Subcutaneous abdominal adipose tissue (tissue), 5 donors: Measurements from ENCODE around the gene SIK3.

Experiments
- H3K27ac ChIP-seq: one replicate; pipeline ENCODE4 v1.7.0; 2013; ENCODE audit warnings: low read depth, mild to moderate bottlenecking, inconsistent platforms, low read length, moderate library complexity
- H3K27me3 ChIP-seq, 5 donors: one replicate each; pipeline ENCODE4 v1.7.0; 2013; ENCODE audit warnings: low read length in 5 of 5, inconsistent platforms in 1 of 5; ENCODE audit not compliant: control insufficient read depth in 5 of 5, insufficient read depth in 4 of 5
- H3K36me3 ChIP-seq, 5 donors: one replicate each; pipeline ENCODE4 v1.7.0; 2013; ENCODE audit warnings: low read length in 5 of 5; ENCODE audit not compliant: control insufficient read depth in 5 of 5, insufficient read depth in 5 of 5
- H3K4me1 ChIP-seq, 5 donors: one replicate each; pipeline ENCODE4 v1.7.0; 2013; ENCODE audit warnings: low read length in 5 of 5, mild to moderate bottlenecking in 3 of 5, moderate library complexity in 1 of 5; ENCODE audit not compliant: control insufficient read depth in 5 of 5, insufficient read depth in 5 of 5
- H3K4me3 ChIP-seq, 5 donors: one replicate each; pipeline ENCODE4 v1.7.0; 2013; ENCODE audit warnings: low read length in 5 of 5, low read depth in 1 of 5
- H3K9ac ChIP-seq, 5 donors: one replicate each; pipeline ENCODE4 v1.7.0; 2013; ENCODE audit warnings: low read length in 5 of 5, mild to moderate bottlenecking in 4 of 5, moderate library complexity in 3 of 5
- H3K9me3 ChIP-seq, 5 donors: one replicate each; pipeline ENCODE4 v1.7.0; 2013; ENCODE audit warnings: low read length in 5 of 5; ENCODE audit not compliant: control insufficient read depth in 5 of 5
- donor health status: healthy.
- donor health status: healthy.
- donor health status: healthy.
- donor health status: healthy.
- donor health status: healthy.

Gene SIK3

GRCh38 chr11:116829525-116830183 lies 268.6 kb downstream of the SIK3 start, which contains the start of gene APOC3:
TSS of gene APOC3 (plus strand) at chr11:116829907. CDS start at chr11:116830583, 676 bp downstream.
- Histone ChIP-seq H3K9me3 (no peaks in the 10 kb centered on the region), H3K4me1 (peaks cover under 1 to 10% (median 9%) of the 10 kb centered on the region in 5 donors), H3K9ac (no peak within 1 kb of the TSS), H3K36me3 (no peaks in the 10 kb centered on the region), H3K4me3 (no peak within 1 kb of the TSS), H3K27me3 (no peaks in the 10 kb centered on the region), H3K27ac (no peak within 1 kb of the TSS)

- Histone ChIP-seq H3K9me3 (no peaks in the 10 kb centered on the region), H3K4me1 (peaks cover 0 to 10% (median 8%) of the 10 kb centered on the region in 5 donors), H3K36me3 (no peaks in the 10 kb centered on the region), H3K27ac (no peak overlapping the region), H3K27me3 (no peaks in the 10 kb centered on the region), H3K9ac (no peak overlapping the region), H3K4me3 (no peak overlapping the region)
These were observed 269.4 kb downstream of the SIK3 start for GRCh38 chr11:116828632-116829524.

DNA sequence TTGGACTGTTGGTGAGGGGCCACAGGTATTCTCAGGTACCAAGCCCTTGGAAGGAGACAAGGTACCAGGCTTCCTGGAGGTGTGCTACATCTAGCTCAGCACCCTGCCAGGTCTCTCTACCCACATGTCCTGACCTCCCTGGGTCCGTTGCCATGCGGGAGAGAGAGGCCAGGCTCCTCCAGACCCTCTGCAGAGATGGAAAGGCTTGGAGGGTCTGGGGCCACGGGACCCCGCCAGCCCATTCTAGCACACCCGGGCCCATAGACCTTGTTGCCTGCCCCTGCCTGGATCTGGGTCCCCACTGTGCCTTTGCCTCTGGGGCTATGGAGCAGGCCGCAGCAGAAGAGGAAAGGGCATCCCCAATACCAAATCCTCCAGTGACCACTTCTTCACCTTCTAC lies 270.8 kb downstream of the SIK3 start:
- Histone ChIP-seq H3K27ac (no peak overlapping the region), H3K4me3 (no peak overlapping the region), H3K4me1 (peaks cover 0 to 10% (median 8%) of the 10 kb centered on the region in 5 donors), H3K36me3 (no peaks in the 10 kb centered on the region), H3K27me3 (no peaks in the 10 kb centered on the region), H3K9me3 (no peaks in the 10 kb centered on the region), H3K9ac (no peak overlapping the region)

DNA sequence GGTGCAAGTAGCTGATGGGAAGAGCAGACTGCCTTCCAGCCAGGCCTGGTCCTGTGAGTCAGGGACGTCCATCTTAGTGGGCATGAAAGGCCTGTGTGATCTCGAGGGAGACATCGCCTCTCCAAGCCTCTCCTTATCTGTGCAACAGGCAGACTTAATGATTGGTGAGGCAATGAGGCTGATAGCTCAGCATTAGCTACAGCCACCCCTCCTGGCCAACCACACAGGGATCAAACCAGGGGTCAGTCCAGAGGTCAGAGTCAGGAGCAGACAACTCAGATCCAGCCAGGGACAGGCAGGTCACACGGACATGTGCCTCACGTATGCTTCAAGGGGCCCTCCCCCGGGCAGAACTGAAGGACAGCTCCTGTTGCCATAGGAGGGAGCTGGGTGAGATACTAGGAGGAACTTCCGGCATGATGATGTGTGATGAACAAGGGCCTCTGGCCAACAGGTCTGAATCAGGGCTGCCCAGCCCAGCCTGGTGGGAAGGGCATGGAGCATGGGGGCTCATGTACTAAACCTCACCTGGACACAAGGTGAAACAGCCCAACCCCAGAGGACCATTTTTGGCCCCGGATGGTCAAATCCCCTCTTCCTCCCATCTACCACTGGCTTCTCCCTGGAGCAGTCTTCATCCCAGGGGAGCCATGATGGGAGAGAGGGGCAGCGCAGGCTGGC lies 271.3 kb downstream of the SIK3 start:
- Histone ChIP-seq H3K4me1 (peaks cover 0 to 10% (median 8%) of the 10 kb centered on the region in 5 donors), H3K9ac (no peak overlapping the region), H3K27ac (no peak overlapping the region), H3K4me3 (no peak overlapping the region), H3K36me3 (no peaks in the 10 kb centered on the region), H3K9me3 (no peaks in the 10 kb centered on the region), H3K27me3 (no peaks in the 10 kb centered on the region)

- Histone ChIP-seq H3K27ac (no peak overlapping the region), H3K9me3 (no peaks in the 10 kb centered on the region), H3K4me3 (no peak overlapping the region), H3K9ac (no peak overlapping the region), H3K27me3 (no peaks in the 10 kb centered on the region), H3K36me3 (no peaks in the 10 kb centered on the region), H3K4me1 (peaks cover 0 to 10% (median 8%) of the 10 kb centered on the region in 5 donors)
These were observed 272.1 kb downstream of the SIK3 start for GRCh38 chr11:116825854-116826750.

- H3K4me1 ChIP-seq: peaks cover 0 to 10% (median 8%) of the 10 kb centered on the region in 5 donors
- no peaks in the 10 kb centered on the region for H3K27me3 ChIP-seq
- H3K4me3 ChIP-seq: no peak overlapping the region
- no peaks in the 10 kb centered on the region for H3K36me3 ChIP-seq
- no peak overlapping the region for H3K9ac ChIP-seq
- H3K27ac ChIP-seq: no peak overlapping the region
- no peaks in the 10 kb centered on the region for H3K9me3 ChIP-seq
These were observed 272.8 kb downstream of the SIK3 start for GRCh38 chr11:116825434-116825833.

DNA sequence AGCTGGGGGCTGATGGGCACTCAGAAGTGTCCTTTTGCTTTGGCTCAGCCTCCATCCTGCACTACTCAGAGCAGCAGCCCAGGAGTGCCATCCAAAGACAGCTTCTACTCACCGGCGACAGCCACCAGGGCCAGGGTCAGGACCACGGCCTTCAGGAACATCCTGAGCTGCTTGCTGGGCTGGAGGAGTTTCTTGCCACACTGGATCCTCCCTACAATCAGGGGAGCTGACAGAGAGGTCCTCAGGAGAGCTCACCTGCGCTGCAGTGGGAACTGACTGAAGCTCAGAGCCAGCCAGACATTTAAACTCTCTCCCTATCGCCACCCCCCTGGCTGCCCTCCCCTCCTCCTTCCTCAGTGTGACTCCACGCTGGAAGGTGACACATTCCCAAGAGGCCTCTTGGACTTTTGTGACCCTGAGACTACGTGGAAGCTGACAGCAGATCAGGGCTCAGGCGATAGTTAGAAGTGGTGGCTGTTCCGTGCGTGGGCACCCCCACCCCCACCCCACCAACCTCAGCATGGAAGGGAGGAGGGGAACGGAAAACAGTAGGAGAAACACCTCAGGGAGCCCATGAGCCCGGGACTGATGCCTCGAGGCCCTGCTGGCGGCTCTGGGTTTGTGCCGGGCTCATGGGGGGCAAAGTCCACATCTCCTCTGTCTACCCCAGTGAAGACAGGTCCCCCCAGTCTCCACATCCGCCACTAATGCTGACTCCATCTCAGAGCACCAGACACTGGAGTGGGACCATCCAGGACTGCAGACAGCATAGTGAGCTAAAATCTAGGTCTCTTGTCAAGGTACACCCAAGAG lies 275.0 kb downstream of the SIK3 start, which contains the start of gene APOA4:
Gene APOA4 (minus strand): TSS at position 274 of the 813 bp plus-strand sequence. CDS start 113 bp downstream, at position 161.
- H3K27ac ChIP-seq: no peak within 1 kb of the TSS
- no peak within 1 kb of the TSS for H3K9ac ChIP-seq
- no peaks in the 10 kb centered on the region for H3K27me3 ChIP-seq
- no peak within 1 kb of the TSS for H3K4me3 ChIP-seq
- no peaks in the 10 kb centered on the region for H3K36me3 ChIP-seq
- H3K9me3 ChIP-seq: no peaks in the 10 kb centered on the region
- H3K4me1 ChIP-seq: no peaks in the 10 kb centered on the region

- H3K9ac ChIP-seq: no peak overlapping the region
- no peak overlapping the region for H3K27ac ChIP-seq
These were observed 275.7 kb downstream of the SIK3 start for GRCh38 chr11:116822575-116822974.

More at GRCh38 chr11:116822575-116822974, 275.7 kb downstream of the SIK3 start:
- Histone ChIP-seq H3K4me3 (no peak overlapping the region), H3K4me1 (no peaks in the 10 kb centered on the region), H3K27me3 (no peaks in the 10 kb centered on the region), H3K36me3 (no peaks in the 10 kb centered on the region), H3K9me3 (no peaks in the 10 kb centered on the region)
